Stimulated activated CD4-positive, alpha-beta T cell treated with anti-CD3 and anti-CD28 coated beads, Interleukin-12 subunit alpha, Interleukin-12 subunit beta, amount 100 ng/mL, for 24 hours (primary cell): ENCODE results near the gene AFF3.
"Not testable (repeated sequence)": the region's sequence is repeated elsewhere in the genome, so short reads cannot be mapped to it uniquely, and the experiment has no call there.

Source experiments
- DNase-seq, 2 experiments: peaks; one replicate each; pipeline ENCODE4 v3.0.0-alpha.2; 2020; ENCODE audit warnings: low read depth in 2 of 2

AFF3 gene

DNA sequence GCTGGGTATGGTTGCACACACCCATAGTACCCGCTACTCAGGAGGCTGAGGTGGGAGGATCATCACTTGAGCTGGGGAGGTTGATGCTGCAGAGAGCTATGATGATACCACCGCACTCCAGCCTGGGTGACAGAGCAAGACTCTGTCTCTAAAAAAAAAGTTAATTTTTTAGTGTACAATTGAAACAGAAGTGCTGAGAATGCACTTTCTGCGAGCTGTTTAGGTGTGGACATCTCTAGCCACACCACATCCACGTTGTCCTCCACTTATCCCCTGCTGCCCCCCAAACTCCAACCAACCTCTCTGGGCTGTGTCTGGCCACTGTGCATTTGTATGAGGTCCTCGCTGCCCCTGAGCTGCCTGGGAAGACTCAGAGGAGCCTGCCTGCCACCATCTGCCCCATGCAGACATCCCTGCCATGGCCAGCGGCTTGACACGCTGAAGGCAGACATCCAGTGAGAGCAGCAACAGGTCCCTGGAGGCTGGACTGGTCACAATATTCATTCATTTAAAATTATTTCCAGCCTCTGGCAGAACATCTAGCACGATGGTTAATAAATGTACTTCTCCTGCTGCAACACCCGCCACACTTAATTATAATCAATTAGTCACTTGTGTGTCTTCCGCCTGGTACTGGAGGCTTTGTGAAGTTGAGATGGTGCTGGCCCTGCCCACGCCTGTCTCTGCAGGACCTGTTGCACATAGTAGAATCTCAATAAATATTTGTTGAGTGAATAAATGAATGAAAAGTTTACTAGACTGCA lies 3.7 kb upstream of the AFF3 start:
- DNase-seq, result no peak

DNA sequence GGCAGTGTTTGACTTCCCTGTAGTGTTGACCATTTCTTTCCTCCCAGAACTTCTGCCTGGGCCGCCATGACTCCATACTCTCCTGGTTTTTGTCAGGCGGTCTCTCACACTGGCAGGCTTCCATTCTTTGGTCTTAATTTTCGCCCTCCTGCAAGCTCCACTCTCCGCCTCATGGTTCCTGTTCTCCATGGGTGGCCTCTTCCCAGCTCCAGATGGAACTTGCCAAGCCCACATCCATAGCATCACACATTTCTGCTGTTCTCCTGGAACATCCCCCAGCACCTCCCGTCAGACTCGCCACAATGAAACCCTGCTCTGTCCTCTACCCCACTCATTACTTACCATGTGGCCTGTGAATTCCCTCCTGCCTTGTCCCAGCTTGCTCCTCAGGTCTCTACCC lies 896 bp upstream of the AFF3 start:
- no peak for DNase-seq

- DNase-seq, result no peak
Observed at GRCh38 chr2:100141906-100142305, 484 bp downstream of the AFF3 start.

GRCh38 chr2:100140582-100140981 lies 1.8 kb downstream of the AFF3 start:
- DNase-seq, result no peak

DNA sequence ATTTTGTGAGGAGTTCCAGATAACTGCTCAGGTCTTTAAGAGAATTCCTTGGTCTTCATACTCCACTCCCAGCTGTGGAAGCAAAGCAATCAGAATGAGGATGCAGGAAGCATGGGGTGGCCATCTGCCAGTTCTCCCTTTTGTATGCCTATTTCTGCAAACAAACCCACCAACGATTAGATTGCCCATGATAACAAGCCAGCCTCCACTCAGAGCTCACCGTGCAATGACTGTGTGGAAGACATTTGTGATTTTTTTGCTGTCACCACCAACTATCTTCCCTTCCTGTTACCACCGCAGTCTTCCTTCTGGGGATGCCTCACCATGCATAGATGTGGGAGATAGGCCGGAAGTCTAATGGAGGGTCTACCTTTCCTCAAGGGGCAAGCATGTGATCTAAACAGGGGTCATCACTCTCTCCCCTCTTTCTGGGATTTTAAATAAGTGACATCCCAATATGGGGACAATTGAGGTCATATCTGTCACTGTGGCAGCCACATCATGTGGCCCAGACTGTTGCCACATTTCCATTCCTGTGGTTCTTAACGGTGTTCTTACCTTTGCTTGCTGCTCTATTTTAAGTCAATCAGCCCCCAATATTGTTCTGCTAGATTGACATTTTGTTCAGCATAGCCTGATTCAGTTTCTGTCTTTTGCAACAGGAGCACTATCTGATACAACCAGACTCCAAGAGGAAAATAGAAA lies 4.4 kb downstream of the AFF3 start:
- DNase-seq, result no peak

DNA sequence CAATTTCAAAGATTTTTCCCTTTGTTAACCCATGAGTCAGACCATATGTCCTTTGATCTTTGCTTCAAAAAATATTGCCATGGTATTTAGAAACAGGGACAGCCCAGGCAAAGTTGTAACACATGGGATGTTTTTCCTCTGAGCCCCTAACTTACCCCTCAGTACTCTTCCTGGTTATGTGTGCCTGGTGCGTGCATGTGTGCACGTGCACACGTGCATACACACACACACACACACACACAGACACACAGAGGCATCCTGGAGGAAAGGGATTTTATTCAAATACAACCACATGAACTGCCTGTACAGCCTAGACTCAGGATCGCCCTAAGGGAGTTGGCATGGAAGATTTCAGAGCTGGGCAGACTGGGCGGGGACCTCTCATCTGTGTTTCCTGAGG lies 5.1 kb downstream of the AFF3 start:
- no peak for DNase-seq

GRCh38 chr2:100136310-100136709 lies 6.1 kb downstream of the AFF3 start:
- DNase-seq, result no peak

DNA sequence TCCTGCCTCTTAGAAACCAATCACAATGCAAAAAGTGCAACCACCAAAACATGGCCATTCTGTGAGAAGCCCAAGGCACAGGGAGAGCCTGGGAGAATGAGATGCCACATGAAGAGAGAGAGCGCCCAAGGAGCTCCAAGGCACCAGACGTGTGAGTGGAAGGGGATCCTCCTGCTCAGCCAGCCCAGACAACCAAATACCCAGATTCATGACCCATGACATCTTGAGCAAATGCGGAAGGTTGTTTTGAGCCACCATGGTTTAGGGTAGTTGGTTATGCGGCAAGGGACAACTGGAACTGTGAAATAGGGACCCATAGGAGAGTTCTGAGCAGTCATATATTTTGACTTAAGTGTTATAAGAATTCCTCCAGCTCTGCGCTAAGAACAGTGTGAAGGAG lies 7.0 kb downstream of the AFF3 start:
- DNase-seq, result no peak

GRCh38 chr2:100130595-100131391 lies 11.6 kb downstream of the AFF3 start:
- no peak for DNase-seq

- no peak for DNase-seq
Observed at GRCh38 chr2:100126897-100127401, 15.4 kb downstream of the AFF3 start.

- DNase-seq, result no peak
Observed at GRCh38 chr2:100126201-100126600, 16.2 kb downstream of the AFF3 start.

DNA sequence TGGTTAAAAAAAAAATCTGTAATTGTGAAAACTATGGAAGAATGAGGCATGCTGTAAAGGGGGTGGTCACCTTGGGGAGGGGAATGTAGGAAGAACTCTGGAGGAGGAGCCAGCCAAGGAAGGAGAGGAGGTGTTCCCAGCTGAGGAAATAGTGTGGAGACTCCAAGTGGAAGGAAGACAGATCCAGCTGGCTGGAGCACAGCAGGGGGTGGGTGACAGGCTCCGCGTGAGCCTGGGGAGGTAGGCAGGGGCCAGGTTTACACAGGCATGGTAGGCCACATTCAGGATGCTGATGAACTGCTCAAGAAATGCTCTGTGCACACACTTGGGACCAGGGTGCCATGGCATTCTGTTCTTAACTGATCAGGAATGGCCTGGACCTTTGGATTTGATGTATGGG lies 16.8 kb downstream of the AFF3 start:
- DNase-seq, result no peak

GRCh38 chr2:100124761-100125160 lies 17.6 kb downstream of the AFF3 start:
- DNase-seq, result no peak

DNA sequence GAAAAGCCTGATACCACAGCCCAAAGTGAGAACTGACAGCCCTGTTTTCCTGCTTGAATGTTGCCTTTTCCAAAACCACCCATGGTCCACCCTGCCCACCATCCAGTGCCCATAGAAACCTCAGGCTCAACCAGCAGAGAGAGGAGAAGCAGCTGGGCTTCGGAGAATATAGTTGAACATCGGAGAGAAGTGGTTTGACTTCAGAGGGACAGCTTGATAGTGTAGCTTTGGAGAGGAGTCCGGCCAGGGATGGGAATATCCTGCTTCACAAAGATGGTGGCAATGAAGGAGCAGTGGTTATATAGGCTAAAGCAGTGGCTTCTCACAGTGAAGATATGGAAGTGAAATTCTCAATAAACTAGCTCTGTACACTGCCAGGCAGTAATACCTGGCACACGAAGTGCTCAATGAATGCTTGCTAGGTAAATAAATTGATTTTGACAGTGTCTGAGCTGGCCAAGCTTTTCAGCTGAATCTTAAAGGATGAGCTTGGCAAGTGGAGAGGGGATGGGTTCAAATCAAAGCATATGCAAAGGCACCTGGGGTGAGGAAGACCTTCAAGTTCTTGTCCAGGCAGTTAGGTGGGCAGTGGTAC lies 21.2 kb downstream of the AFF3 start:
- no peak for DNase-seq

GRCh38 chr2:100119235-100119634 lies 23.2 kb downstream of the AFF3 start:
- DNase-seq, result no peak

DNA sequence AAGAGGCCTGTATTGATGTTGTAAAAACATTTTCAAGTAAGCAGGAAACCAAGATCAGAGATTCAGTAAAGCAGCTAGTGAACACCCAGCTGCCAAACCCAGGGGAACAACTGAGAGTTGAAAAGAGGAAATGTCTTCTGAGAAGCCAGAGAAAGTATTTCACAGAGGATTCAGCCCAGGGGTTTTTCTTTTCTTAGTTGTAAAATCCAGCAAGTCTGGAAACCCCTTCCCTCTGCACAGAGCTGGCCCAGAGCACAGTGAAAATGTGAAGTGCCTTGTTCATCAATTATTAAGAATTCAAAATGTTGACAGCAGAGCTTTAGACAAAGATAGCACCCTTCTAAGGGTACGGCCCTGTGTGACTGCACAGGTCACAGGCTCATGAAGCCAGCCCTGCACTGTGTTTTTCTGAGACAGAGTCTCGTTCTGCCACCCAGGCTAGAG lies 28.4 kb downstream of the AFF3 start:
- DNase-seq, result no peak

DNA sequence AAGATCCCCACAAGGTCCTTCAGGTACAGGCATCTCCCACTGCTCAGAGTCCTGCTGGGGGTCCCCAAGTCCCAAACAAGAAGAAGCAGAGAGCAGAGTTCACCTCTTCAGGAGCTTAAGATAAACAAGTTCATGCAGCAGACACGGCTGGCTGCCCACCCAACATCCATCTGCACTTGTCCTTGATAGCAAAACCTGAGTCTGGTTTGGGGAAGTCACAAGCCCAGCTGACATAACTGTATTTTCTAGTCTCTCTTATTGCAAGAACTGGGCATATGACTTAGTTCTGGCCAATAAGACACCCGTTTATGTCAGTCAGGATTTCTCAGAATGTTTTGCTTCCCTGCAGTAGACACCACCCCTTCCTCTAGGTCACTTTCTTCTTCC lies 31.8 kb downstream of the AFF3 start:
- DNase-seq, result no peak

- DNase-seq, result no peak
Observed at GRCh38 chr2:100109986-100110613, 32.3 kb downstream of the AFF3 start.

DNA sequence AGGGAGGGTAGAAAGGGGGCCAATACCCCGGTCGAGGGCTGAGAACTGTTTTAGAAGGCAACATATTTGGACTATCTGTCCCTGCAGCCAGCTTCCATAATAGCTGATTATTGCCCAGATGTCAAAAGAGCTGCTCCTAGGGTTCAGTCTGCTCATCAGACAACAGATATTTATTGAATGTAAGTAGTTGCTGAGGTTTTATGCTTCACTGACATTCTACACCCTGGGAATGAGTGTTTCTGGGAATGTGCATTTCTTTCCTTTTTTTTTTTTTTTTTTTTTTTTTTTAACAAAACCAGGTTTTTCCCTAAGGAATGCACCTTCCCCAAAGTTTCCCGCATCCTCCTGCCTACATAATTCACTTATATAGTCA lies 33.8 kb downstream of the AFF3 start:
- DNase-seq, result not testable (repeated sequence)

DNA sequence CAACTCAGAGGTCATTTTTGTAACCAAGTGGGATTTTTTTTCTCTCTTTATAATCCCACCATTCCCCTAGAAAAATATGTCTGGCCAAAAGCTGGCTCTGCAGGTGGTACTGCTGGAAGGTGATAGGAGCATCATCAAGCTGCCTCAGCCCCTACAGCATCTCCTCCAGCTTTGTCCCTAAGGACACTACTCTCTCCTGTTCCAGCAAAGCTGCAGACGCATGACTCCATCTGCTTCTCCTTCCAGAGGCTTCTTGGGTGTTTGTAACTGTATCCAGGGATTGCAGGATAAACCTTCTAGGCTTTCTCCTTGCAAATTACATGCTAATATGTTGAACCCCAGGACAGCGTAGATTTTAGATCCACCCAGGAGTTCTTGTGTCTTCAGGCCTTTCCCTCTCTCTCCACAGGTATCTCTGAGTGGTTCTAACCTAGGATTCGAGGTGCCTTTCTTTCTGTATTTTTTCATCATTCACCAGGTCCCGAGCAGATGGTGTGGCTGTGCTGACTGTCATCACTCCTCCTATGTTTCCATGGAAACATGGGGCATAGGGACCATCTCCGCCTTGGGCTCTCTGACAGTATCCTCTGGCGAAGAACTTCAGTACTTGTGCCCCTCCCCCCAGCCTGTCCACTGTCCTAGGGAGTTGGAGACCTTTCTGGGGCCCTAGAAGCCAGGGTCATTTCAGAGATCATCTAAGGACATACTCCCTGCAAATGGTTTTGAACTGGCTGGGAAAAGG lies 34.3 kb downstream of the AFF3 start:
- DNase-seq, result no peak

DNA sequence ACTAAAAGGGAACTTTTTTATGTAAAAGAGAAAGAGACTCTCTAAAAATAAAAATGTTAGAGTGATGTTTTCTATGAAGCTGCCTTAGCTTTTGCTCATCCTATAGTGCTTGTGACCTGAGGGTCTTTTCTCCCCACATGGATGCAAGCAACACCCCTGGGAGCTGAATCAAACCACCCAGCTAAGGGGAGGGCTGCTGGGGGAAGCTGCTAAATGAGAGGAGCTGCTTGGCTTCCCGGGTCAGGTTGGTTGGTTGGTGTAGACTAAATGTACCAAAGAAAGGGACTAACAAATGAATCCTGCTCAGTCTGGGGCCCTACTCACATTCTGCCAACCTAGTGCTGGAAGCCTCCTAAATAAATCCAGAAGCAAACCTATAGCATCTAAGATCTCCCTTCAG lies 35.0 kb downstream of the AFF3 start:
- no peak for DNase-seq
